Immature natural killer cell (primary cell): ENCODE measurements around the gene TENM3. TPM values are rescaled to one million over a fixed set of nuclear protein-coding genes. Genes with fewer than 3 reads are reported as not detected.

Experiments
- DNase-seq, 3 donors: peaks; one replicate each; pipeline ENCODE4 v3.0.0; 2022; ENCODE audit warnings: mixed read lengths in 1 of 3
- H3K27ac Mint-ChIP-seq, 6 donors: one replicate each; pipeline ENCODE4 v1.8.0; 2020; ENCODE audit warnings: mixed read lengths in 6 of 6, mild to moderate bottlenecking in 5 of 6, inconsistent platforms in 4 of 6, moderate library complexity in 3 of 6
- H3K27me3 Mint-ChIP-seq, 3 donors: one replicate each; pipeline ENCODE4 v1.8.0; 2020 to 2021; ENCODE audit warnings: low read depth in 3 of 3, mild to moderate bottlenecking in 3 of 3, mixed read lengths in 3 of 3, moderate library complexity in 3 of 3, inconsistent platforms in 1 of 3
- H3K36me3 Mint-ChIP-seq, 3 donors: one replicate each; pipeline ENCODE4 v1.8.0; 2020; ENCODE audit warnings: mixed read lengths in 3 of 3, inconsistent platforms in 2 of 3, mild to moderate bottlenecking in 2 of 3
- H3K4me1 Mint-ChIP-seq, 2 donors: one replicate each; pipeline ENCODE4 v1.8.0; 2020; ENCODE audit warnings: inconsistent platforms in 2 of 2, mild to moderate bottlenecking in 2 of 2, mixed read lengths in 2 of 2, moderate library complexity in 1 of 2
- H3K4me3 Mint-ChIP-seq, 5 donors: one replicate each; pipeline ENCODE4 v1.8.0; 2020; ENCODE audit warnings: mild to moderate bottlenecking in 5 of 5, mixed read lengths in 5 of 5, inconsistent platforms in 3 of 5, moderate library complexity in 3 of 5
- H3K9me3 Mint-ChIP-seq, 6 donors: one replicate each; pipeline ENCODE4 v1.8.0; 2020; ENCODE audit warnings: mild to moderate bottlenecking in 6 of 6, mixed read lengths in 6 of 6, inconsistent platforms in 4 of 6, moderate library complexity in 3 of 6
- polyA plus RNA-seq, 3 donors: library from polyadenylated mRNA; unstranded; fragments of 300-500 nt; fragmentation: Illumina TruSeq; gene quantifications; one replicate each; pipeline ENCODE4 v1.2.3, GENCODE V29; 2021

Gene TENM3
- polyA plus RNA-seq, 3 donors from 2014 or later, result not detected

DNA sequence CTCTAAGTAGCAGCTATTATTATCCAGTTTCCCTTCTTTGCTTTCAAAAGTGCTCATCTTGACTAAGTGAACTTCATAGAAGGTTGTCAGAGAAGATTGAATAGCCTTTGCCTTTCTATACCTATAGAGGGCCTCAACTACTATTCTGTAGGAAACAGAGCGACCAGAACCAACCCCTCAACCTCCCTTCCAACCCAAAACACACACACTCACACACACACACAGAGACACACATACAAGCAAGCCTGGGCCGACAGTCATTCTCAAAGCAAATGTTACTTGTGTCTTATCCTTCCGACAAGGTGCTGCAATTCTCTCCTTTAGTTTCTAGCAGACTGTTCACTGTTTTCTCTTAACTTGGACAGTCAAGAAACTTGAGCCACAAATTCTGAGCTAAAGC is 472.3 kb downstream of the TENM3 start:
- Mint-ChIP-seq H3K9me3 (peaks cover 0 to 1% (median 0%) of the 10 kb centered on the region in 6 donors), H3K27ac (no peak overlapping the region), H3K4me1 (no peaks in the 10 kb centered on the region), H3K27me3 (peaks cover 0 to 2% (median 2%) of the 10 kb centered on the region in 3 donors), H3K36me3 (no peaks in the 10 kb centered on the region), H3K4me3 (no peak overlapping the region)
- DNase-seq, result no peak

DNA sequence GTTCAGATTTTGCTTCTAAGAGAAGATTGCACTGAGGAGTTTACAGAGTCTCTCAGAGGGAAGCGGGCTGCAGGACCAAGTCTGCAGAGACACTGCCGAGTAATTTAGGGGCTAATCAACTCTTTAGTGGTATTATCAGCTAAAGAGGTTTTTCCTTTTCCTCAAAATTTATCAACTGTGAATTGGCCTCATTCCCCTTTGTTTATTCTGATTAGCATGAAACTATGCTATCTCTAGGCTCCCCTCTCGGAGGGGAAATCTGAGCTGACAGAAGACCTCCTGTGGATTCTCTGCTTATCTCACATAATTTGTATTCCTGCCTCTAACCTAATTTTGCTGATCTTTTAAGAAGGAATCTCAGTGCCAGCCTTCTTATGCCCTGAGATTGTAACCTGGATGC is 473.0 kb downstream of the TENM3 start:
- no peaks in the 10 kb centered on the region for H3K4me1 Mint-ChIP-seq
- peaks cover 0 to 2% (median 2%) of the 10 kb centered on the region in 3 donors for H3K27me3 Mint-ChIP-seq
- no peak overlapping the region for H3K27ac Mint-ChIP-seq
- DNase-seq, result no peak
- H3K36me3 Mint-ChIP-seq, result no peaks in the 10 kb centered on the region
- no peak overlapping the region for H3K4me3 Mint-ChIP-seq
- H3K9me3 Mint-ChIP-seq, result no peaks in the 10 kb centered on the region

DNA sequence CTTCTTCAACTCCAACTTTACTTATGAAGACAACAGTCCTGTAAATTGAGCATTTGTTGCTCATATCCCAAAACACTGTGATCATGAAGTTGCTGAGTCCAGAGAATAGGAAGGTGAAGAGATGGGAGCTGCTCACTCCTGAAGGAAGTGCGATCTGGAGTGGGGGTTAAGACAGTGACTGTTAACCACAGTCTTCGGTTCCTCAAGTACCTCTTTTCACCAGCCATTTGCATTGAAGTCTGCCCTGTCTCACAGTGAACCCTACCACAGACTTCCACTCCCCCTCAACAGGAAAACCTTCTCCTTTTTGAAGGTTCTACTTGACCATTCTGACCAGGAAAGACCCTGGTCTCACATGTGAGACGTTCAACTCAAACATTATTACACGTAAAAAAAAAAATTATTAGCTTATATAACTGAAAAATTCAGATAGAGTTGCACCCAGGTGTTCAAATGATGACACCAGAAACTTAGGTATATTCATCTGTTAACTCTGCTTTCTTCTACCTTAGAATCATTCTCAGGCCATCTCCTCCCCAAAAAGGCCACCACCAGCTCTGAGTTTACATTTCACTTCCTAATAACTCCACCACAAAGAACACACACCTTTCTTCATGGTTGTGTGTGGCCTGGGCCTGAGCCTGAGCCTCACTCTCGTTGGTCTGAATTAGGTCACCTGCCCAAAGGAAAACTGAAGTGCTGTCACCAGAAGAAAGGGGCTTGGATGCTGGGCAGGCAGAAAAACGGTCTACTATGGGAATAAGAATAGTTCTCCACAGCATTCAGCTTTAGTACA is 474.8 kb downstream of the TENM3 start:
- DNase-seq, result no peak
- H3K9me3 Mint-ChIP-seq, result no peaks in the 10 kb centered on the region
- H3K4me3 Mint-ChIP-seq, result no peak overlapping the region
- H3K27me3 Mint-ChIP-seq, result peaks cover 2% of the 10 kb centered on the region in 3 donors
- no peaks in the 10 kb centered on the region for H3K4me1 Mint-ChIP-seq
- no peak overlapping the region for H3K27ac Mint-ChIP-seq
- no peaks in the 10 kb centered on the region for H3K36me3 Mint-ChIP-seq

DNA sequence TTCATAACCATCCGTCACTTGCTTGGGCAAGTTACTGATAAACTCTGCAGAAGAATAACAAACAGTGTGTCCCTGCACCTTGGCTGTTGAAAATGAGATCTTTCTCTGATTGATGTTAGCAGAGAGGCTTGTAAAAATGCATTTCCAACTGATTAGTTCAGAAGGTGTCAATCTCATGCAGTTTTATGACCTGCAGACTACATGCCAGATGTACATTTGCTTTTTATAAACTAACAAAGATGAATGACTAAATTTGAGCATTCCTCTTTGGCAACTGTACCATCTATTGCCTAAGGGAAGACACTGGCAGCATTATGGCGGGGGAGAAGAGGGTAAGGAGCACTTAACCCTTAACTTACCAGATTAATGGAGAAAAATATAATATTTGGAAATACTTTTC is 481.2 kb downstream of the TENM3 start:
- Mint-ChIP-seq H3K9me3 (no peaks in the 10 kb centered on the region), H3K36me3 (no peaks in the 10 kb centered on the region), H3K4me1 (no peaks in the 10 kb centered on the region), H3K27me3 (peaks cover 2 to 4% (median 2%) of the 10 kb centered on the region in 3 donors), H3K4me3 (no peak overlapping the region), H3K27ac (no peak overlapping the region)
- DNase-seq, result no peak

DNA sequence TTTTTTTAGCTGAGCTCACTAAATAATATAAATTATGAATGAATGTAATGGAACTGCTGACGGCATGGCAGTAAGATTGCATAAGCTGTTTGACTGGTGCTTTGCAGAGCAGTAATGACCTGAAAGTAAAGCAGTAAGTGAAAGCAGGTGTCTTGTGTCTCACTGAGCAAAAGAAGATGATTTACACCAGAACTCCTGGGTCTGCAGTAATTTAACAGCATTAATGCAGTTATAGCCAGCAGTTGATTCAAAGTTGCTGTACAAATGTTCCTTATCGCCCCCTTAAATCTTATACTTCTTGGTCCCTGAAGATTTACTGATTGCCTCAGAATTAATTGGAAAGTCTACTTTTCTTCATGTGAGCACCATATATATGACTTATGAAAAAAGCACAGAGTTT is 486.3 kb downstream of the TENM3 start:
- Mint-ChIP-seq H3K27me3 (peaks cover 0 to 6% (median 0%) of the 10 kb centered on the region in 3 donors), H3K9me3 (no peaks in the 10 kb centered on the region), H3K4me3 (no peak overlapping the region), H3K36me3 (no peaks in the 10 kb centered on the region), H3K4me1 (no peaks in the 10 kb centered on the region), H3K27ac (no peak overlapping the region)
- no peak for DNase-seq

DNA sequence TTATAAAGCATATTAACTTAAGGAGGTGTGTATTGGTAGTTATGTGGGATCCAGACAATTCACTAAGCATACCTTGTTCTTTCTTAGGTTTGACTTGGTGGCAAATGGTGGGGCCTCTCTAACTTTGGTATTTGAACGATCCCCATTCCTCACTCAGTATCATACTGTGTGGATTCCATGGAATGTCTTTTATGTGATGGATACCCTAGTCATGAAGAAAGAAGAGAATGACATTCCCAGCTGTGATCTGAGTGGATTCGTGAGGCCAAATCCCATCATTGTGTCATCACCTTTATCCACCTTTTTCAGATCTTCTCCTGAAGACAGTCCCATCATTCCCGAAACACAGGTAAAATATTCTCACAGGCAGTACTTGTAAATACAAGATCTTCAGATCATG is 487.6 kb downstream of the TENM3 start:
- no peaks in the 10 kb centered on the region for H3K36me3 Mint-ChIP-seq
- H3K27me3 Mint-ChIP-seq, result peaks cover 0 to 4% (median 2%) of the 10 kb centered on the region in 3 donors
- no peak for DNase-seq
- H3K4me1 Mint-ChIP-seq, result no peaks in the 10 kb centered on the region
- no peaks in the 10 kb centered on the region for H3K9me3 Mint-ChIP-seq
- H3K4me3 Mint-ChIP-seq, result no peak overlapping the region
- H3K27ac Mint-ChIP-seq, result no peak overlapping the region

DNA sequence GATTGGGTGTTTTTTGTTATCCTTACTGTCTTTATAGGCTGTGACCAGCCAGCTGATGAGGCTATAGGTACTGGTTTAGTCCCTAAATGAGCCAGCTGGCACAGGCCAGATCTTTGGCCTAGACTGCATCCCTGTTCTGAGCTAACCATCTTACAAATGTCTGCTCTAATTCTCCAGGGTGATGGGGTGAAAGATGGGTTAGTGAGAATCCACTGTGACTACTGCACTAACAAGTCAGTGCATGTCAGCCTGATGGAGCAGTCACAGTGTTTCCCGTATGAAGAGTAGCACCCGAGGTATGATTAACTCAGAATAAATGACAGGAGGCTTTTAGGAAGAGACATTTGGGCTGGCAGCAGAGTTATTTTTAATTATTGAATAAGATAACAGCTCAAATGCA is 493.0 kb downstream of the TENM3 start:
- H3K27ac Mint-ChIP-seq, result no peak overlapping the region
- H3K4me3 Mint-ChIP-seq, result no peak overlapping the region
- peaks cover 0 to 2% (median 0%) of the 10 kb centered on the region in 3 donors for H3K27me3 Mint-ChIP-seq
- H3K36me3 Mint-ChIP-seq, result no peaks in the 10 kb centered on the region
- no peak for DNase-seq
- no peaks in the 10 kb centered on the region for H3K4me1 Mint-ChIP-seq
- no peaks in the 10 kb centered on the region for H3K9me3 Mint-ChIP-seq

DNA sequence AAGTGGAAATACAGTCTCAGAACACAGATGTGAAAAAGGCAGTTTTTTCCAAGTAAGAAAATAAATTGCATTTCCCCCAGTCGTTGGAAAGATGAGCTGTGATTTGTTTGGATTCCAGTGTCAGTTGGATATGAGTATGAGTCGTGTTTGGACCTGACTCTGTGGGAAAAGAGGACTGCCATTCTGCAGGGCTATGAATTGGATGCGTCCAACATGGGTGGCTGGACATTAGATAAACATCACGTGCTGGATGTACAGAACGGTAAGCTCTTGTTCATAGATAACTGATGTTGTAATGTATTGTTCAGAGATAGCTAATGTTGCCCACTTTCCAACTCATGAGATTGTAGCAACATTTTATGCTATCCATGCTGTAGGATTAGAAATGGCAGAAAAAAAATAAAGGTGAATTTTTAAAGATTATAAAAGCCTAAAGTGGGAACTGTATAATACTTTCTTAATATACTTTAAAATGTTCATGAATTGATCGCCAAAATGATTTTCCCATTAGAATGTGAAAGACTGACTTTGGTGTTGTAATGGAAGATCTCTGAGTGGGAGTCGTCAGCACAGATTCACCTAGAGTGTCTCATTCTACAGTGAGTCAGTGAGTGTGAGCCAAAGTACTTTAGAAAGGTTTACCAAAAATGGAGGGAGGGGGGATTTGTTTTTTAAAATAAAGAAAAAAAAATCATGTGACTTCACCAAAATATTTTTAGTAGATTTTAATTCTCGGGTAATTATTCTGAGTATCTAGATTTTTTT is 495.3 kb downstream of the TENM3 start:
- peaks cover 0 to 2% (median 0%) of the 10 kb centered on the region in 3 donors for H3K27me3 Mint-ChIP-seq
- no peak for DNase-seq
- H3K27ac Mint-ChIP-seq, result no peak overlapping the region
- H3K4me3 Mint-ChIP-seq, result no peak overlapping the region
- no peaks in the 10 kb centered on the region for H3K9me3 Mint-ChIP-seq
- no peaks in the 10 kb centered on the region for H3K36me3 Mint-ChIP-seq
- no peaks in the 10 kb centered on the region for H3K4me1 Mint-ChIP-seq

DNA sequence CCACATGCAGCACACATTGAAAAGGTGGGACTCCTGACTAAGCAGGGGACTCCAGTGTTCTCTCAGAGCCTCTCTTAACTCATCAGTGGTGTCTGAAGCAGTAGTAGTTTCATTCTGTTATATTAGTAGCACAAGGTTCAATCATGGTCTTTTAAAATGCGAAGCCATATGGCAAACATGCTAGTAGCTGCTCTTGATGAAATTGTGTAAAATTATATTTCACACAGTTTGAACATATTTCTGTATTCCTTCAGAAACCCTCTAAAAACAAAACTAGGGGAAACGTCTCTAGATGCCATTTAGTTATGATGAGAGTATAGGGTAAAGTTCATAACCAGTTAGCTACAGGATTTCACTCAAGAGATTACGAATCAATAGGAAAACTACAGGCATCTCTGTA is 497.1 kb downstream of the TENM3 start:
- no peak overlapping the region for H3K4me3 Mint-ChIP-seq
- no peak overlapping the region for H3K27ac Mint-ChIP-seq
- no peak for DNase-seq
- H3K9me3 Mint-ChIP-seq, result no peaks in the 10 kb centered on the region
- H3K36me3 Mint-ChIP-seq, result no peaks in the 10 kb centered on the region
- peaks cover 0 to 2% (median 0%) of the 10 kb centered on the region in 3 donors for H3K27me3 Mint-ChIP-seq
- H3K4me1 Mint-ChIP-seq, result no peaks in the 10 kb centered on the region

DNA sequence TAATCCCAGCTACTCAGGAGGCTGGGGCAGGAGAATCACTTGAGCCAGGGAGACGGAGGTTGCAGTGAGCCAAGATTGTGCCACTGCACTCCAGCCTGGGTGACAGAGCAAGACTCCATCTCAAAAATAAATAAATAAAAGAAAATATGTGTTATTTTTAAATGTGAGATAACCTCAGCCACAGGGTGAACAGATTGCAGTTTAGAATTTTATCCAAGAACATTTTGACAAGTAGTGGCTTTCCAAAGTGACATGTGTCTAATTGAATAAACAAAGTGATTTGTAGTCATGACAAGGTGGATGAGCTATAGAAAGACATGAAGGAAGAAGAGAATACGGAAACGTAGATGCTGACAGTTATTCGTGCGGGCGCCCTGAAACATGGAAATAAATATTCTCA is 497.9 kb downstream of the TENM3 start:
- Mint-ChIP-seq H3K36me3 (no peaks in the 10 kb centered on the region), H3K4me1 (no peaks in the 10 kb centered on the region), H3K4me3 (no peak overlapping the region), H3K27ac (no peak overlapping the region), H3K27me3 (peaks cover 0 to under 1% (median 0%) of the 10 kb centered on the region in 3 donors), H3K9me3 (no peaks in the 10 kb centered on the region)
- DNase-seq, result no peak

DNA sequence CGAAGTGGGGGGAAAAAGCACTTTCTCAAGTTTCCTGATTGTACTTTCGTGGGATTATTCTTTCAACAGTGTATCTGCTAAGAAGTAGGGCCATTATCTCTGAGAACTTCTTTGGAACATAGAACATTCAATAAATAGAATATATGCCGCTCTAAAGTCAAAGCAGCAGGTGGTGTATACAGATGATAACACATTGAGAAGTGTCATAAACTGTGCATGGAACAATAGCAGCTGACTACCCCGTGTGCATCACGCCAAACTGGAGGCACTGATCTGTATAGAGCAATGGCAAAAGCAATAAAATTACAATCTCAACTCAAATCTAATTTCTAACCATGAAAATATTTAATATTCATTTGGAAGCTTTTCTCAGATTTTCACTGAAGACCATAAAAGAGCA is 498.7 kb downstream of the TENM3 start:
- no peak for DNase-seq
- Mint-ChIP-seq H3K27me3 (peaks cover 0 to 2% (median 0%) of the 10 kb centered on the region in 3 donors), H3K4me1 (no peaks in the 10 kb centered on the region), H3K27ac (no peak overlapping the region), H3K4me3 (no peak overlapping the region), H3K9me3 (no peaks in the 10 kb centered on the region), H3K36me3 (no peaks in the 10 kb centered on the region)

DNA sequence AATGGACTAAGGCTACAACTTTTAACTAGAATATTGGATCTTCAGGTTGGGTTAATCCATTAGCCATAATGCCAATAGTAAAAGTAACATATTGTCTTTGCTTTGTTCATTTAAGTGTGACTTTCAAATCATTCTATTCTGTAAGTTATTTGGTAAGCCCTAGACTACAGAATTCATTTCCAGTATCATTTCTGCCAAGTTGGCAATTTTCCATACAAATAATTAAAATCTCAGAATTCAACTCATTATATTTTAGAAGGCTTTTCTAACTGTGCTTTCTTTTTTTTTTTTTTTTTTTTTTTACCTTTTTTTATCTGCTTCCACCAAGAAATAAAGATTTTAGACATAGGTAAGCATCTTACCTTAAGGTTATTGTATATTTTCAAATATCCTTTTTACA is 500.6 kb downstream of the TENM3 start:
- no peaks in the 10 kb centered on the region for H3K36me3 Mint-ChIP-seq

DNA sequence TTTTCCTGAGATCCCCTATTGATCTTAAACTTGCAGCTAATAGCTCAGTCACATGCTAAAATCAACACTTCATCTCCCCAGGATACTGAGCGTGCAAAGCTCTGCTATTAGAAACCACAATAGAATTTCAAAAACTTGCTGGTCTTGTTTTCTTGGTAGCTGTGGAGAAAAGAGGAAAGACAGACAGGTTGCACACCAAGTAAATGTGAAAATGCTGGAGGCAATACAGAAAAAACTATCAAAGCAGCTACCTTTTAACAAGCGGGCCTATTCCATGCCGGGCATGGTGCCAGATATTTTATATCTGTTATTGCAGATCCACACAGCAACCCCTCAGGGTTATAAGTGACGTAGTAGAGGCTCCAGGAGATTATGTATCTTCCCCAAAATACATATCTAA is 502.0 kb downstream of the TENM3 start:
- Mint-ChIP-seq H3K4me1 (no peaks in the 10 kb centered on the region), H3K9me3 (no peaks in the 10 kb centered on the region), H3K36me3 (no peaks in the 10 kb centered on the region), H3K4me3 (no peak overlapping the region), H3K27ac (no peak overlapping the region), H3K27me3 (peaks cover 0 to 2% (median 0%) of the 10 kb centered on the region in 3 donors)
- DNase-seq, result no peak

More for the DNA sequence above, 500.6 kb downstream of the TENM3 start:
- Mint-ChIP-seq H3K27me3 (peaks cover 0 to 2% (median 0%) of the 10 kb centered on the region in 3 donors), H3K4me3 (no peak overlapping the region), H3K4me1 (no peaks in the 10 kb centered on the region), H3K9me3 (no peaks in the 10 kb centered on the region), H3K27ac (no peak overlapping the region)
- DNase-seq, result no peak

DNA sequence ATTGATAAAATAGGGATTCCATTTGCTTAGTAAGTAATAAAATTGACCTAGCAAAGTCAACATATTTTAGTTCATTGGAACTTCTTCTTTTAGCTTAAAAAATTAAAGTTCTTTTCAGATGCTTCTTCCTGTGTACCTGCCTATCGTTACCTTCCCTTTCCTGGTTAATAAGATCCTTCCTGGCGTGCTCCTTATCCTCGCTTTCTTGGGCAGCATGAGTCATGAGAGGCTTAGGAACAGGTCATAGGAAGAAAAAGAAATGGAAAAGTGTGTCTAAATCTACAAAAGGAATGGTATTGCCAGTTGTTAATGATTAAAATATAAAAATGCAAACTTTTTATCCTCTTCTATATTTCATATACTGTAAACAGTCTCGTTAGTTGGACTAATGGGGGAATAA is 503.7 kb downstream of the TENM3 start:
- no peaks in the 10 kb centered on the region for H3K4me1 Mint-ChIP-seq
- no peak for DNase-seq
- H3K36me3 Mint-ChIP-seq, result no peaks in the 10 kb centered on the region
- H3K27ac Mint-ChIP-seq, result no peak overlapping the region
- no peaks in the 10 kb centered on the region for H3K9me3 Mint-ChIP-seq
- no peak overlapping the region for H3K4me3 Mint-ChIP-seq
- peaks cover 0 to 2% (median 0%) of the 10 kb centered on the region in 3 donors for H3K27me3 Mint-ChIP-seq
